Measurements from ENCODE around the gene PTPRQ.

GRCh38 chr12:80485222-80485987, 41.4 kb downstream of the PTPRQ start:
- TF ChIP-seq CTCF (IDR thresholded peaks at IDR 0.05) = no peak
- no peak for TF ChIP-seq POLR2A (IDR thresholded peaks at IDR 0.05)
- TF ChIP-seq POLR2AphosphoS5 (IDR thresholded peaks at IDR 0.05; ENCODE audit: insufficient read depth in 1 of 2, low read depth in 1 of 2) = no peak

Data from vagina (tissue), 2 donors.